ENCODE measurements around the gene SBF2.
"Not testable (repeated sequence)": the region's sequence is repeated elsewhere in the genome, so short reads cannot be mapped to it uniquely, and the experiment has no call there.

SBF2 gene

DNA sequence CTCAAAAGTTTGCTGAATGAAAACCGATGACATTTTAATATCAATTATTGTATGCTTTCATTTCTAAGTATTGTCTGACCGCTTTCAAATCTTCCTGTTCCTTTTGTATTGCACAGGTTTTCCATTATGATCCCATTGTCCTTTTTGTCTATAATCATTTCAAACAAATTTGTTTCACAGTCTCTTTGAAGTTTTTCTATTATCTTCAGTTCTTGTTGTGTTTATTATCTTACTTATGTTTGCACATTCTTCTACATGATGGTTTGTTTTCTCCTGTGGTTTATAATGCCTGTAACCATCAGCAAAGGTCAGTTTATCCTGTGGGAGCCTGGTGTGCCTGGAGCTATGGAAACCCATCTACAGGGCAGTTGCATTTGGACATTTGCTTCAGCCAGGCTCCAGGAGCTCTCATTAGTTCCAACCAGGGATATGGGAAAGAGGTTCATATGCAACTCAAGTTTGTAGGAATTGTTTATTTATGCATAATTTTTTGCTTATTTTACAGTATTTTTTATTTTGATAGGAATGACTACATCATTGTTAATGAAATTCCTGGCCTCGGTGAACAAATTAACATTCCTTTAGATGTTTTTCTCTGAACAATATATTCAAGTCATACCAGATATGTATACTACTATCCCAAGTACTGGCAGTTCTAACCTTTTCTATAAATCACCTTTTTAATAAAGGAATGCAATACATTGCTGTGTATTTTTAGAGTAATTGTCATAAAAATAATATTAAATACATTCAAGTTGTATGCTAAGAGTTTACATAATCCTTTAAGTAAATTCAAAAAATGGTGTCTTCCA is 179.2 kb downstream of the SBF2 start:
- no peak for DNase-seq (ENCODE audit: low read depth)

DNA sequence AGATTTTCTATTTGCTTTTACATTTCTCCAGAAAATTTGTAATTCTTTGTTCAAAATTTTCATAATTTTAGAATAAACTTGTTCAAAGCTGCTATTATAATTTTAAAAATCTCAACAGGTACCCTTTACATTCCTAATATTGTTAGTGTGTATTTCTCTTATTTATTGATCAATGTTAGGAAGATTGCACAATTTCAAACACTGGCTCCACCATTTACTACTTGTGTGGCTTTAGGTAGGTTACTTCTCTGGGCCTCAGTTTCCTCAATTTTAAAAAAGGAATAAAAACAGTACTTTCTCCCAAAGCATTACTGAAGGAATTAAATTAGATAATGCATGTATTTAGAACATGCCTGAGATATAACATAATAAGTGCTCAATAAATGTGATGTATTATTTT is 180.2 kb downstream of the SBF2 start:
- DNase-seq (ENCODE audit: low read depth): no peak

DNA sequence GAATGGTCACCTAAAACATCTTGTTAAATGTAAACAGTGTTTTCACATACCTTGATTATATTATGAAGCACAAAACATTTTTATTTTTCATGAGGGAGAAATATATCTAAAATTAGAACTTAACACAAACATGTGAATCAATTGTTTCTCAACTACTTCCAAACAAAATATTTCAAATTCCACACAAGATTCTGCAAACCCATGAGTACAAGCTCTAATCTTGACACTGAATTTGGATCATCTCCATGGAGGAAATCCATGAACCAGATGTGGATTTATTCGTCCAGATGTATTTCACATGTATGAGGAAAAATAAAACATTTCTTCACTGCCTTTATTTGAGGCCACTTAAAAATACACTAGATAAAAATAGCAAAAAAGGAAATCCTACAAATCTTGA is 184.2 kb downstream of the SBF2 start:
- DNase-seq (ENCODE audit: low read depth): peak; percentile 80

DNA sequence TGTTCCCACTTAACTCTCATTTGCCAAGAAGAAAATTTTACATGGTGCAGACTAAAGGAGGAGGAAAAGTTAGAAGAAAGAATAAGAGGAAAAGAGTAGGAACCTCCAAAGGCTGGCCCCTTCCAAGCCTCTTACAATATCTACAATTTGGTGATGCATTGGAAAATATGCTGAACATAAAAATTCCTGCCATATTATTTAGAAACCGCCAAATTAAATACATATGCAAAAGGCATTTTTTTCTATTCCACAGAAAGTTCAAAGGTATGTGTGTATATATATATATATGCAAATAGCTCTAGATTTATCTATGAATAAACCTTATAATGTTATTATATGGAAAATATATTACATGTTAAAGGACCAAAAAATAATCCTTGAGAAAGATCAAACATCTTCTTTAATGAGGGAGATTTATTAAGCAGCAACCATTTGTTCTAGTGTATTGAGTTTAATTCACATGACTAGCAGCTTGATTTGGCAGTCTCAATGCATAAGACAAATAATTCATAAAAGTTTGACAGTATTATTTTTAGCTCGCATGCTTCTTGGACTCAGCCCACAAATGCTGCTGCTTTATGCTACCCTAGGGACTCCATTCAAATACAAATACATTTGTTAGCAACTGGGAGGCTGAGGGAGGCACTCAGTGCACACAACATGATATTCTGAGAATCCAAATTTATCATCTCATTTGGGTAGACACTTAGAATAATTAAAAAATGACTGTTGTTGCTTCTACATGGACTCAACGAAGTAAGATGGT is 184.9 kb downstream of the SBF2 start:
- peak; percentile 31 for DNase-seq (ENCODE audit: low read depth)

DNA sequence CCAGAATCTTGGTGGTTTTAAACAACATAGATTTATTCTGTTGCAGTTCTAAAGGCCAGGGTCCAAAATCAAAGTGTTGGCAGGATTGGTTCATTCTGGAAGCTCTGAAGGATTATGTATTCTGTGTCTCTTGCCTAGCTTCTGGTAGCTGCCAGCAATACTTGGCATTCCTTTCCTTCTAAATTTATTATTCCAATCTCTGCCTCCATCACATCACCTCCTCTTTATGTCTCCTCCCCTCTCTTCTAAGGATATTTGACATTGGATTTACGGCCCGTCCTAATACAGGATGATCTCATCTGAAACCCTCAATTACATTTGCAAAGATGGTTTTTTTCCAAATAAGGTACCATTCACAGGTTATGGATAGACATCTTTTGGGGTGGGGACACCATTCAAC is 186.5 kb downstream of the SBF2 start:
- no peak for DNase-seq (ENCODE audit: low read depth)

DNA sequence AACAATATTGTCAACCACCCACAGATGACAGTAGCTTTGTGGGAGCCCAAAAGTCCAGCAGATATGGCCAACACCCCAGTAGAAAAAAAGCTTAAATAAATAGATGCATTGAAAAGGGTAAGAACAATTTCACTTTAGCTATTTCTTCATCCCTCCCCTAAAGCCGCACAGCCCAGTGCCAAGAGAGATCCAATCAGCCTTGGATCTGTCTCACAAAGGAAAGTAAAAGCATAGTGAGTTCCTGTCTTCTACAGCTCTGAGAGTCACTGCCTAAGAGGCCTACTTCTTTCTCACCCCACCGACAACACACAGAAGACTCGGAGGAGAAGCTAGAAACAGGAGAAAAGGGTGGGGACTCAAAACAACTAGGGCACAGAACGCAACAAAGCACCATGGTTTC is 196.4 kb downstream of the SBF2 start:
- DNase-seq (ENCODE audit: low read depth): no peak

DNA sequence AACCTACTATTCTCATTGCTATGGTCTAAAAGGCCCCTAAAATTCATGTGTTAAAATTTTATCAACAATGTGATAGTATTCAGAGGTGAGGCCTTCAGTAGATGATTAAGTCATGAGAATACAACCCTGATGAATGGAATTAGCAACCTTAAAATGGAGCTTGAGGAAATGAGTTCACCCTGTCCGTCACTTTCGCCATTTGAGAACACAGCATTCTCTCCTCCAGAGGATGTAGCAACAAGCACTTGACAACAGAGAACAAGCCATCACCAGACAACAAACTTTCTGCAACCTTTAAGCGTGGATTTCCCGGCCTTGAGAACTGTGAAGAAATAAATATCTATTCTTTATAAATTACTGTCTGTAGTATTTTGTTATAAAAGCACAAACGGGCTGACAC is 197.0 kb downstream of the SBF2 start:
- no peak for DNase-seq (ENCODE audit: low read depth)

DNA sequence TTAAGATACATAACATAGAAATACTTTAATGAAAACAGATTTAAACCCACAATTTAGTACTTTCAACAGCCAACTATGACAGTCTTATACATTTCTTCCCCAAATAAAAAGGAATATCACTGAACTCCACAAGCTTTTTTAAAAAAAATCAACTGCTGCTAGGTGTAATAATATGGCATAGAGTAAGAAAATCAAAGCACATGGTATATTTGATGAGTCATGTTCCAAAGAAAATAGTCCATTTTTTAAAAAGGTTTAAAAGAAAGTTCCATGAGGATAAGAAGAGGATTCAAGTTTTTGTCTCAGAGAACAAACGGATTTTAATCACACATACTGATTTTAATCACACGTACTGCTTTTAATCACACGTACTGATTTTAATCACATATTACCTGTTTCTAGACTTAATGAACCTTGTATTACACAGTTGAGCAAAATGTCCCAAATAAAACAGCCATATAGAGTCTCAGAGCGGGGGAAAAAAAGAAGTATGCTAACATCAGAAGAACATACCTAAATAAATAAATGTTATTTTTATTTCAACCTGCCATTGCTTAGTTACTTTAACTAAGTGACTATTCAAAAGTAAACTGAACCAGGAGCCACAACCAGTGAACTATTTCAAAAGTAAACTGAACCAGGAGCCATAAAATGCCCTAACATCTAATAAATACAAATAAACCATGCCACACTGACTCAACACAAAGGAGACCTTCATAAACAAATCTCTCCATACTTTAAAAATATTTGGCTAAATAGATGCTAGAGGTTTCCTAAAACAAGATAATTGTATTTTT is 198.4 kb downstream of the SBF2 start:
- no peak for DNase-seq (ENCODE audit: low read depth)

DNA sequence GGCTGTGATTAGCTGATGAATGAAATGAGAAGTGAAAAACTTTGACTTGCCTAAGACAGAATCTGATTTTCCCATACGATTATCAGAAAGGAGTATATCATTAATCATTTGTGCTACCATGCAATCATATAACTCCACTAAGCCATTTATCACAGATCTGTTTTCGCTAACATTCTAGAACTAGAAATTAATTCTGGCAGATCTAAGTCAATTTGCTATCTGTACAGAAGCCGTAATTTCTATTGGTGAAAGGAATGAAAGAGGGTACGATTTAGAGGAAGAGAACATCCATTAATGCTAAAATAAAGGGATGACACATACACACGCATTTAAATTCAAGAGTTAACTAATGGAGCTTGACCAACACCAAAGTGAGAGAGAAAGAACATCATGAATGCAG is 201.6 kb downstream of the SBF2 start:
- DNase-seq (ENCODE audit: low read depth): no peak

DNA sequence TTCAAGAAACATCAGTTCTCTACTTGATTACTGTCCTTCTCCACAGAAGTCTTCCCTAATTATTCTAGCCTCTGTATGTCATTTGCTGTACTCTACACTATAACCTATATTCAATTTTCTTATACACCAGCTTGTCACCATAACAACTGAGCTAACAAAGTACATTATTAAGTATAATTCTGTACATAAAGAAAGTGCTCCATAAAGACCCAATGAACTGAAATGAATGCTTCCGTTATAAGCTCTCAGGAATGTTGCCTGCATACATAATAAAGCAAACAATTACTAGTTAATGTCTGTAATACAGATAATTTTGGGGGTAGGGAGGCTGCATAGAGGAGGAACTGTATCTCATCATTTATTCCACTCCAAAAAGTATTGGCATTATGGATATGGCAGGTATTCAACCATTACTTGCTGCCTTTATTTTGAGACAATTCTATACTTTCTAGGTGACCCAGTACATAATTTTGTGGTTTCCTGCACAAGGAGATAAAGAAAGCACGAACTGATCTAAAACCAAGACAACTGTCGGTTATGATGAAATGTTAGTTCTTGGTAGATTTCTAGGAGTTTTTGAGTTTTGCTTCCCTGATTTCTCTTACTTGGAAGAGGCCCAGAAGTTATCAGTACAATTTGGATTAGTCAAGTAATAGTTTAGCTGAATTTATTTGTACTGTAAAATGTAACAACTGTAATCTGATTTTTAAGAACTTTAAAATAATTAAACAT is 202.5 kb downstream of the SBF2 start:
- DNase-seq (ENCODE audit: low read depth): no peak

DNA sequence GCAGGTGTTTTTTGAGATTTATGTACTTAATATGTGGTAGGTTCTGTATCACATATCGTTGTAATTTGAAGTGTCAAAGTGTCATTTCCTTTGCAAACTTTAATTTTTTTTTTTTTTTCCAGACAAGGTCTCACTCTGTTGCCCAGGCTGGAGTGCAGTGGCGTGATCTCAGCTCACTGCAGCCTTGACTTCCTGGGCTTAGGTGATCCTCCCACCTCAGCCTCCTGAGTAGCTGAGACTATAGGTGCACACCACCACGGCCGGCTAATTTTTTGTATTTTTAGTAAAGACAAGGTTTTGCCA is 206.1 kb downstream of the SBF2 start:
- DNase-seq (ENCODE audit: low read depth): not testable (repeated sequence)

DNA sequence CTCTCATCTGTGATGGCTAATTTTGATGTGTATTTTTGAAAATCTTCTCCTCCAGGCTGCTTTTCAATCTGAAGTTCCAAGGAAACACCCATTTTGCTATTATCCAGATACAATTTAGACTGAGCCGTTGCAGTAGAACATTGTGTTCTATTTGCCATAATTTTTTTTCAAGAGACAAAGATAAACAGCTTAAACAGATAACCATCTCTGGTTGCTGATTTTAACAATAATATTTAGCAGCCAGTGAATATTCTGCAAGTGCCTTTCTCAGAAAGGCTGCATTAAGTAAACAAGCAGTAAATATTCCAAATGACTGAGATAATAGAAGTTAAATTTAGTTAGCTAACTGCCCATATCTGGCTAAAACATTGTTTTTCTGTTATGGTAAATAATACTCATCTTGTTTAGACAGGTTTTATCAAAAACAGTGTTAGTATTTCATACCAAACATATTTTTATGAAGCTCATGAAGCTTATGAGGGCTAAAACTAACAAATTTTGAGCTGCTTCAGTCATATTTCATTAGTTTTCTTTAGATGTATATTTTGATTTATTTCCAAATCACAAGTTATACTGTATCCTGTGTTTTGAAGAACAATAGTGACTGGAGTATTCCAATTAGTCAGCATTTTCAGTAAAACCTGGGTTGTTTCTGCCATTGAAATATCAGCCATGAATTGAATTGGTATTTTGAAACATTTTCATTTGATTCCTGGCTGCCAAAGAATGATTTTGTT is 206.7 kb downstream of the SBF2 start:
- no peak for DNase-seq (ENCODE audit: low read depth)

DNA sequence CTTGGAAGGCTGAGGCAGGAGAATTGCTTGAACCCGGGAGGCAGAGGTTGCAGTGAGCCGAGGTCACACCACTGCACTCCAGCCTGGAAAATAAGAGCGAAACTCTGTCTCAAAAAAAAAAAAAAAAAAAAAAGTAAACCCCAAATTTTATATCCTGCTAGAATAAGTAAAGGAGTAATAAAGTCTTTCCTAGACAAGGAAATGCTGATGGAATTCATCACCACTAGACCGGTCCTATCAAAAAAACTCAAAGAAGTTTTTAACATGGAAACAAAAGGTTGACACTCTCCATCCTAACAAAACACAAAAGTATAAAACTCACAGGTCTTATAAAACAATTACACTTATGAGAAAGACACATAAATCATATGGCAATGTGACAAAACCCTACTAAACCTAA is 213.9 kb downstream of the SBF2 start:
- DNase-seq (ENCODE audit: low read depth): no peak

DNA sequence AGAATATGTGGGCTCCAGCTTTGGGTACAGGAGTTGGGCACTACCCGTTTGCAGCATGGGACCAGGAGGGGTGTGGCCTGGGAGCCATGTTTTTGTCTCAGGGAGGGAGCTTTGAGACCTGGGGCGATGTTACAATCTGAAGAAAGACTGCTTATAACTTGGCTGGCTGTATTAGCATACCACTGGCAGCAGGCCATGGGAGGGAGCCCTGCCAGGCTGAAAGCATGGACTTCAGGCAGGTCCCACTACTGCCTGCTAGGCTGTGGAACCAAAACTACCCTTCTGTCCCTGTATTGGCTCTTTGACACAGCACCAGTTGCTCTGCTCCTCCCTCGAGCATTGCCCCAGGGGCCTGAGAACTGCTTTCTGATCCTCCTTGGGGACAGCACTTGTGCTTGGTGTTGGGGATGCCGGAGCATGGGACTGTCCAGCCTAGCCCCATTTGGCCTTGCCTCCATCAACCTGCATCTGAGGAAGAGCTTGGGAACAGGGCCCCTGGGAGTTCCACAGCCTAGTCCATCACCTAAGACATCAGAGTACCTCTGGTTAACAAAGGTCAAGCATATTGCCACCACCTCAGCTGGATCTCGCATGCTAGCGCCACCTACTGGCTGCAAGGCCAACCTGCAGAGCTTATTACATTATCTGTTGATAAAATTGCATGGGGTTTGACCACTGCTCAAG is 217.4 kb downstream of the SBF2 start:
- DNase-seq (ENCODE audit: low read depth): no peak

DNA sequence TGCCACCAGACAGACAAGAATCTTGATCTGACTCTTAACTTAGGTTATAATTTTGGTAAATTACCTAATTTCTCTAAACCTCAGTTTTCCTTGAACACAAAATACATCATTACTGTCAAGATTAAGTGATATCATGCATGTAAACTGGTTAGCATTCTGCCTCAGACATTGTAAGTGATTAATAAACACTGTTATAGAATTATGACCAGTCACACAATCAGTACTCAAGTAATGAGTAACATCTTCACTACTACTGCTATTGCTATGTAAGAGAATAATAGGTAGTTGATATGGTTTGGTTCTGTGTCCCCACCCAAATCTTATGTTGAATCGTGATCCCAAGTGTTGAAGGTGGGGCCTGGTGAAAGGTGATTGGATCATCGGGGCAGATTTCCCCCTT is 218.9 kb downstream of the SBF2 start:
- no peak for DNase-seq (ENCODE audit: low read depth)

DNA sequence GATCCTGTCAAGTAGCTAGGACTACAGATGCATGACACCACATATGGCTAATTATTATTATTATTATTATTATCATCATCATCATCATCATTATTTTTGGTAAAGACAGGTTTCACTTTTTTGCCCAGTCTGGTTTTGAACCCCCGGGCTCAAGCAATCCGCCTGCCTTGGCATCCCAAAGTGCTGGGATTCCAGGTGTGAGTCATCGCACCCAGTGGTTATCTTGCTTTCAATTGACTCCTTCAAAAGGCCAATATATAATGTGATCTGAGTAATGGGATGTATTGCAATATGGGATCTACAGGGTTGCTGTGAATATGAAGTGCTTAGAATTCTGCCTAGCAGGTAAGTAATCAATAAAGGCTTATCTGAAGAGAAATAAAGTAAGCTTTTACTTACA is 221.2 kb downstream of the SBF2 start:
- DNase-seq (ENCODE audit: low read depth): no peak

DNA sequence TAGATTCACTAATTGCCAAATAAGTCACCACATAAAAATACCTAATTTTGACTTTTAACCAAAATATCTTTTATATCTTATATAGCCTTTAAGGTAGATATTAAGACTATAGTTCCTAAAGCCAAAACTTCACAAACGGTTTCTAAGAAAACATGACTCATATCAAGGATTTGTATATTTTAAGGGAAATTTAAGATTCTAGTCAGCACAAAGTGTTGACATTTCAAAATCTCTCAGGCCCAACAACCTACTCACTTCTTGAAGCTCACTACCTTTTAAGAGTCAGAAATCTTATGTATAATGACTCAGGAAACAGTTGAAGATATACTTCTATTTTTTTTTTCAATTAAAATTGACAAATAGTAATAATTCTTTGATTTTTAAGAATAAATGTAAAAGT is 221.9 kb downstream of the SBF2 start:
- DNase-seq (ENCODE audit: low read depth): no peak

DNA sequence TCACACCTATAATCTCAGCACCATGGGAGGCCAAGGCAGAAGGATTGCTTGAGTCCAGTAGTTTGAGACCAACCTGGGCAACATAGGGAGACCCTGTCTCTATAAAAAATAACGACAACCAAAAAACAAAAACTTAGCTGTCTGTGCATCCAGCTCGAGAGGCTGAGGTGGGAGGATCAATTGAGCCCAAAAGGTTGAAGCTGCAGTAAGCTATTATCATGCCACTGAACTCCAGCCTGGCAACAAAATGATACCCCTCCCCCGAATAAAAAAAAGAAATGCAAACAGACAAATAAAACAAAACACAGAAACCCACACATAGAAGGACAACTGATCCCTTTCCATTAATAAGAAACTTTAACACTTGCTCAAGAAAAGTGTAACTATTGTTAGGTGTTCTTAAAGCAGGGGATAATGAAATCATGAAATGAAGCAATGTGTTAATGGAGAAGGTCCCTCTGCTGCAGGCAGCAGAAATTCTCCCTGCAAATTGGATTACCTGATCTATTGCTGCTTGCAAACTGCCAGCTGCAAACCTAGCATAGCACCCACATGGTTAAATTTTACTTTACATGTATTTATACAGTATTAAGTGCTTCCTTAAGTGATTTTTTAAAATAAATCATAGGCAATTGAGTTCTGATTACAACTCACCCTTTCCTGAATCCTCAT is 226.3 kb downstream of the SBF2 start:
- DNase-seq (ENCODE audit: low read depth): no peak

DNA sequence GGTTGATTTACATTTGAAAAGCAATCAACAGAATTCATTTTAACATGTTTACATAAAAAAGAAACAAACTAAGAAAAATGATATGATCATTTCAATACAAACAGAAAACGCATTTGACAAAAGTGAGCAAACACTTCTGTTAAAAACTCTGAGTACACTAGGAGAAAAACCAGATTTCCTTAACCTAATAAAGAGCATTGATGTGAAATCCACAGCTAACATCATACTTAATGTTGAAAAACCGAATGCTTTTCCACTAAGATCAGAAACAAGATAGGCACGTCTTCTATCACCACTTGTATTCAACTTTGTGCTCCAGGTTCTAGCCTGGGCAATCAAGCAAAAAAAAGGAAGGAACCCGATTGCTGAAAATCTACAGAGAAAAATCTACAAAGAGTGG is 227.6 kb downstream of the SBF2 start:
- DNase-seq (ENCODE audit: low read depth): no peak

DNA sequence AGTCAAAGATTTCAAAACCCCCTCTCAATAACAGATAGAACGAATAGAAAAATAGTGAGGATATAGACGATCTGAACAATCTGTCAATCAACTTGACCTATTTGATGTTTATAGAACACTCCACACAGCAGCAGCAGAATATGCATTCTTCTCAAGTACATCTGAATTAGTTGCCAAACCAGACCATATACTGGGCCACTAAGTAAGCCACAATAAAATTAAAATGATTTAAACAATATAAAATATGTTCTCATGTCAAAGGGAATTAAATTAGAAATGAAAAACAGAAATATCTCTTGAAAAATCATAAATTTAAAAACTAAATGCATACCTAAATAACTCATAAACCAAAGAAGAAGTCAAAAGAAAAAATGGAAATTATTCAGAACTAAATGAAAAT is 229.2 kb downstream of the SBF2 start:
- no peak for DNase-seq (ENCODE audit: low read depth)

DNA sequence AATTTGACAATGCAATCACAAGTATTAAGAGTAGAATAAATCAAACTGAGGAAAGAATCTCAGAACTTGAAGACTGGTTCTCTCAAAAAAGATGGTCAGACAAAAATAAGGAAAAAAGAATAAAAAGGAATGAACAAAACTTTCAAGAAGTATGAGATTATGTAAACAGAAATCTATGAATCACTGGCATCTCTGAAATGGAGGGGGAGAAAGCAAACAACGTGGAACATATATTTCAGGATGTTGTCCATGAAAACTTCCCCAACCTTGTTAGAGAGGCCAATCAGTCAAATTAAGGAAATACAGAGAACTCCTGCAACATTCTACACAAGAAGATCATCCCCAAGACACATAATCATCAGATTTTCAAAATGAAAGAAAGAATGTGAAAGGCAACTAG is 235.7 kb downstream of the SBF2 start:
- DNase-seq (ENCODE audit: low read depth): no peak

All from HS-5 (cell line).